Natural killer cell (primary cell): ENCODE data around the gene SCT. TPM values are rescaled to one million over a fixed set of nuclear protein-coding genes. Genes with fewer than 3 reads are reported as not detected.

Experiments
- ATAC-seq, 3 donors: fragments of 150-1000 bp in 2 of 3; fragments of 200-7000 bp in 1 of 3; cut with Tn5 transposase; 1 replicate in 1 of 3; 2 replicates in 2 of 3; pipeline ENCODE4 v1.10.0; 2021; ENCODE audit warnings: mild to moderate bottlenecking in 2 of 3, moderate library complexity in 2 of 3
- DNase-seq, 2 donors: peaks; one replicate each; pipeline versions ENCODE4 v3.0.0 to v3.0.0-alpha.2; 2013 to 2021; ENCODE audit warnings: mixed read lengths in 1 of 2
- H3K27ac ChIP-seq: one replicate; pipeline ENCODE4 v1.5.1; 2013; ENCODE audit warnings: mild to moderate bottlenecking, low read length
- H3K27me3 ChIP-seq: one replicate; pipeline ENCODE4 v1.6.1; 2013; ENCODE audit warnings: low read length; ENCODE audit not compliant: control insufficient read depth, insufficient read depth
- H3K36me3 ChIP-seq: one replicate; pipeline ENCODE4 v1.6.1; 2013; ENCODE audit warnings: low read length; ENCODE audit not compliant: control insufficient read depth, insufficient read depth
- H3K4me1 ChIP-seq: one replicate; pipeline ENCODE4 v1.6.1; 2013; ENCODE audit warnings: low read length; ENCODE audit not compliant: control insufficient read depth, insufficient read depth
- H3K4me3 ChIP-seq: one replicate; pipeline ENCODE4 v1.5.1; 2013; ENCODE audit warnings: low read length
- H3K9me3 ChIP-seq: one replicate; pipeline ENCODE4 v1.6.1; 2013; ENCODE audit warnings: low read length; ENCODE audit not compliant: control insufficient read depth, insufficient read depth
- H3K27ac Mint-ChIP-seq, 2 donors: one replicate each; pipeline ENCODE4 v1.8.0; 2022; ENCODE audit warnings: mild to moderate bottlenecking in 2 of 2, mixed read lengths in 2 of 2, moderate library complexity in 1 of 2
- H3K27me3 Mint-ChIP-seq, 2 donors: one replicate each; pipeline ENCODE4 v1.8.0; 2022; ENCODE audit warnings: low read depth in 2 of 2, mixed read lengths in 2 of 2
- H3K36me3 Mint-ChIP-seq: one replicate; pipeline ENCODE4 v1.8.0; 2022; ENCODE audit warnings: mixed read lengths
- H3K4me1 Mint-ChIP-seq, 2 donors: one replicate each; pipeline ENCODE4 v1.8.0; 2022; ENCODE audit warnings: mixed read lengths in 2 of 2
- H3K4me3 Mint-ChIP-seq: one replicate; pipeline ENCODE4 v1.8.0; 2022; ENCODE audit warnings: mild to moderate bottlenecking, moderate library complexity, mixed read lengths
- H3K9me3 Mint-ChIP-seq, 2 donors: one replicate each; pipeline ENCODE4 v1.8.0; 2022; ENCODE audit warnings: mixed read lengths in 2 of 2
- CTCF ChIP-seq: fragments of 200-600 bp; IDR thresholded peaks from one replicate; pipeline ENCODE4 v1.8.0; 2022; ENCODE audit warnings: antibody characterized with exemption
- WGBS: methylation state at CpG from one replicate; pipeline ENCODE4 v1.1.7; 2013; ENCODE audit warnings: missing lambda C conversion rate; ENCODE audit not compliant: insufficient coverage; 5-methylcytosine and 5-hydroxymethylcytosine counted together
- intact Hi-C: fragments of 100-400 bp; cut with micrococcal nuclease; formaldehyde crosslinking; loops from one replicate; pipeline ENCODE4 v1.14.2; 2022
- total RNA-seq, 4 donors: library from RNA; stranded (reverse); fragments of 120-200 nt in 1 of 4; gene quantifications; one replicate each; pipeline versions ENCODE4 v1.2.3 to v1.2.4, GENCODE V29; 2013 to 2022

The SCT gene
- total RNA-seq, 3 donors from 2014 or later (not counting 1 experiment from before 2014, with no cell fraction given), result not detected

- no peaks in the 10 kb centered on the region for H3K9me3 ChIP-seq
- Mint-ChIP-seq H3K36me3 (no peaks in the 10 kb centered on the region), H3K4me1 (peaks cover 42 to 49% of the 10 kb centered on the region in 2 donors), H3K9me3 (no peaks in the 10 kb centered on the region), H3K27me3 (peaks cover 0 to 2% of the 10 kb centered on the region in 2 donors), H3K27ac (no peak overlapping the region), H3K4me3 (peak overlapping the region; percentile 47)
- H3K36me3 ChIP-seq, result peaks cover 23% of the 10 kb centered on the region
- no peak overlapping the region for H3K4me3 ChIP-seq
- WGBS, result 91% methylated on average over 20 of the region's 20 CpGs
- peaks cover 52% of the 10 kb centered on the region for H3K4me1 ChIP-seq
- TF ChIP-seq CTCF, result no peak
- no peak for DNase-seq
- no peak overlapping the region for H3K27ac ChIP-seq
- ATAC-seq, result no peak
- intact Hi-C loops, result loop anchor here (5.0 kb wide), 1 partner anchor 37 kb away; the partner anchor contains the start of gene IRF7
- H3K27me3 ChIP-seq, result no peaks in the 10 kb centered on the region
Measured at GRCh38 chr11:579830-580601, 47.0 kb downstream of the SCT start.

- H3K36me3 Mint-ChIP-seq, result no peaks in the 10 kb centered on the region
- H3K27ac Mint-ChIP-seq, result no peak overlapping the region
- H3K36me3 ChIP-seq, result peaks cover 12% of the 10 kb centered on the region
- peak overlapping the region; percentile 70 for H3K4me3 Mint-ChIP-seq
- H3K4me3 ChIP-seq, result no peak overlapping the region
- H3K9me3 Mint-ChIP-seq, result no peaks in the 10 kb centered on the region
- no peak for TF ChIP-seq CTCF
- DNase-seq, result no peak
- H3K27me3 ChIP-seq, result peaks cover 3% of the 10 kb centered on the region
- no peak for ATAC-seq
- peaks cover 55% of the 10 kb centered on the region for H3K4me1 ChIP-seq
- H3K9me3 ChIP-seq, result no peaks in the 10 kb centered on the region
- WGBS, result 74% methylated on average over 21 of the region's 21 CpGs
- H3K4me1 Mint-ChIP-seq, result peaks cover 51 to 60% of the 10 kb centered on the region in 2 donors
- peaks cover 0 to 10% of the 10 kb centered on the region in 2 donors for H3K27me3 Mint-ChIP-seq
- intact Hi-C loops, result loop anchor here (5.0 kb wide), 1 partner anchor 39 kb away; the partner anchor contains the start of gene IRF7
- no peak overlapping the region for H3K27ac ChIP-seq
Measured at GRCh38 chr11:578276-579035, 48.5 kb downstream of the SCT start.

DNA sequence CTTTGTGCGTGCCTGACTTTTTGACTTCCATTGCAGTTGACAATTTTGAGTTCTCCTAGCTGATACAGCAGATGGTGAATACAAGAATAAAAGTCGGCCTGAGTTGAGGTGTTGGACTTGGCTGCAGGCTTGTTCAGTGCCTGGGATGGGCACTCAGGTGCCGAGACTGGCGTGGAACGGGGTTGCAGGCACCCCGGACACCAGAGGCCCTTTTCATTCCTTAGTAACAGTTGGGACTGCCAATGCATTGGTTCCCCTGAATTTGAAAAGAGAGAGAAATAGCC lies 49.4 kb downstream of the SCT start:
- ATAC-seq (no peak), DNase-seq (no peak)
- Mint-ChIP-seq H3K27me3 (peaks cover 0 to 10% of the 10 kb centered on the region in 2 donors), H3K27ac (peak overlapping the region; percentile 52 to 63), H3K36me3 (no peaks in the 10 kb centered on the region), H3K4me3 (peak overlapping the region; percentile 79), H3K4me1 (peaks cover 51 to 60% of the 10 kb centered on the region in 2 donors), H3K9me3 (no peaks in the 10 kb centered on the region)
- no peak for TF ChIP-seq CTCF
- Histone ChIP-seq H3K27me3 (peaks cover 3% of the 10 kb centered on the region), H3K27ac (no peak overlapping the region), H3K9me3 (no peaks in the 10 kb centered on the region), H3K4me1 (peaks cover 55% of the 10 kb centered on the region), H3K36me3 (peaks cover 6% of the 10 kb centered on the region), H3K4me3 (peak overlapping the region; percentile 69)
- intact Hi-C loops, result loop anchor here (5.0 kb wide), 1 partner anchor 40 kb away; the partner anchor contains the start of gene IRF7
- WGBS, result 84% methylated on average over 6 of the region's 6 CpGs
